NCI-H1048 (cell line): ENCODE results near the gene REV3L.

ENCODE experiments used
- DNase-seq: peaks from one replicate; lab custom pipeline; 2025; lab: John Stamatoyannopoulos, UW

Gene REV3L

DNA sequence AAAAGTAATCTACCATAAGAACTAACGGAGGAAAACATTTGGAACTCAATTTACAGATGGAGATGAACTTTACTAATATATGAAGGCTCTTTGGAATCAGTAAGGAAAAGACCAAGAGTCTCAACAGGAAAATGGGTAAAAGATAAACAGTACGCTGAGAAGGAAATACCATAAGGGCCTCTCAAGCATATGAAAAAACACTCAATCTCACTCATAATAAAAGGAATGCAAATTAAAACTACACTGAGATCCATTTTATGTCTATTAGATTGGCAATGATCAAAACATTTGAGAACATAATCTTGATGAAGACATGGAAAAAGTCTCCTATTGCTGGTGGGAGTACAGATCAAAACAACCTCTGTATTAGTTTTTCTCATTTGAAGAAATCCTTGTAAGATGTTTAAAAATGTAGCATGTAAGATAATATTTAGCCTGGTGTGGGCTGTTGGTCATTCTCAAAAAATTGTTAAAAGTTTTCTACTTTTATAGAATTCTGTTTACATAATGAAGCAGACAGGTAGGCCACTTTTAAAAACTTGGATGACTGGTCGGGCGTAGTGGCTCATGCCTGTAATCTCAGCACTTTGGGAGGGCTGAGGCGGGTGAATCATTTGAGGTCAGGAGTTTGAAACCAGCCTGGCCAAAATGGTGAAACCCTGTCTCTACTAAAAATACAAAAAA lies 14.5 kb downstream of the REV3L start:
- no peak for DNase-seq

DNA sequence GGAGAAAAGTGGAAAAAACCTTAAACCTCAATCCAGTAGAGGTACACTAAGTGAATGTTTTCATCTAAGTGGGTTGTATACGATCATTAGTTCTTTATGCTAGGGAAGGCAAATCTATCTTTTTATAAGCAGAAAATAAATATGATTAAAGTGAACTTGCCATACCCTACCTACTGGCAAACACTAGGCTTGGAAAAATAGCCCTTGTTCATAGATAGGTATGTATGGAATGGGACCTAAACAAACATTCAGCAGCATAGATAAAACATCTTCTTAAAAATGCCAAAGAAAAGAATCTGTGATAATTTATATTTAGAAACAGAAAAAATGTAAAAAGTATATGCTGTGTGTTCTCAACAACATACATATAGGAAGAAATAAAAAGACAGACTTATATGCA lies 18.8 kb downstream of the REV3L start:
- DNase-seq = no peak

DNA sequence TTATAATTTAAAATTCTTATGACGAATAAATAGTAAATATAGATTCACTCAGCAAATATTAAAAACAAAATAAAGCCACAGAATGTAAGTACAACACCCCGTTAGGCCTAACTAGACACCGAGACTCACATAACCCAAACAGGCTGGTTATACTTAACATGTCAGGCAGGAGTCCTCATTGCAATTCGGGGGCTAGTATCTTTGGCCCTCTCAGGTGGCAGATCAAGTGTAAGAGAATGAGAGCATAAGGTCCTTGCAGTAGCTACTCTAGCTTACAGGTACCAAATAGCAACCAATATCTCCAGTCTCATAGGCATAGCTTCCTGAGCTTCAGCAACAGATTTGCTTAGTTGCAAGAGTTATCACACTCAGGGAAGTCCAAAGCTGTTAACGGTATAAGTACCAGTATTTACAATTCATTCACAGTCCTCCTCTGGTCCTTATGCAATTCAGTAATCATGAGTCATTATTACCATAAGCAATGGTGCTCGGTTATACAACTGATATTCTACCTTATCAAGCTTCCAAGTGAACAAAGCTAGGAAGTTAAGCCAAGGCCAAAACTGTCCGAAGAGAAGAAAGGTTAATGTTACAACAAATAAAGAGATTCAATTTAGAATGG lies 20.1 kb downstream of the REV3L start:
- DNase-seq = no peak

DNA sequence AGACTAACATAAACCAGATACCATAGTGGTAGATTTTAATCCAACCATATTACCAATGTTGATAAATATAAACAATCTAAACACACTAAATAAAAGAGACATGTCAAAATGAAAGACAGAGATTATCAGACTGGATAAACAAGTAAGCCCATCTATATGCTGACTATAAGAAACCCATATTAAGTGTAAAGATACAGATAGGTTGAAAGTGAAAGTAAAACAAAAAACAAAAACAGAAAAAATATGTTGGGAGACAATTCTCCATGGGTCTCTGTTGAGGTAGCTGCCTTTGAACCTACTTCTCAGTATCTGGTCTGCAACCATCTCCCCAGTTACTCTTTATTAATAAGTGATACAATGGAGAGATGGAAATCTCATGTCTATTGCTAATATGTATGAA lies 21.2 kb downstream of the REV3L start:
- no peak for DNase-seq

- DNase-seq = no peak
Measured at GRCh38 chr6:111458670-111459232, 24.3 kb downstream of the REV3L start.

- DNase-seq = no peak
Measured at GRCh38 chr6:111456208-111456607, 26.8 kb downstream of the REV3L start.

- DNase-seq = no peak
Measured at GRCh38 chr6:111450636-111451035, 32.4 kb downstream of the REV3L start.

GRCh38 chr6:111450087-111450486 lies 32.9 kb downstream of the REV3L start:
- no peak for DNase-seq

DNA sequence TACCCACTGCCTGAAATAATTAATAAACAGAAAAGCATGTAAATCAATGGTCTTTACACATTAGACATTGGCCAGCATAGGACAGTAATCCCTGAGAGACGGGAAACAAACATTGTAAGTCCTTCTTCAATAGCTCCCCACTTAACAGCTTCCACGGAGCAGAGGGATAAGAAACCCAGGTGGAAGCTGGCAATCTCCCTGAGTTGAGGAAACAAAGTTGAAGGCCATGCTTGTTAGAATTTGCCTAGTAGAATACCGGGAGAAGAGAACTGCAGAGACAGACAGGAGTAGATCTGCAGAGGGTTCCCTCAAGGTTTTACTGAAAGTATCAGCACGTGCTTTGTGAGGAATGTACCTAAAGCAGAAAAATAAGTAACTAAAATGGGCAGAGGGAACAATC lies 33.9 kb downstream of the REV3L start:
- no peak for DNase-seq

- DNase-seq = no peak
Measured at GRCh38 chr6:111447051-111447450, 36.0 kb downstream of the REV3L start.

DNA sequence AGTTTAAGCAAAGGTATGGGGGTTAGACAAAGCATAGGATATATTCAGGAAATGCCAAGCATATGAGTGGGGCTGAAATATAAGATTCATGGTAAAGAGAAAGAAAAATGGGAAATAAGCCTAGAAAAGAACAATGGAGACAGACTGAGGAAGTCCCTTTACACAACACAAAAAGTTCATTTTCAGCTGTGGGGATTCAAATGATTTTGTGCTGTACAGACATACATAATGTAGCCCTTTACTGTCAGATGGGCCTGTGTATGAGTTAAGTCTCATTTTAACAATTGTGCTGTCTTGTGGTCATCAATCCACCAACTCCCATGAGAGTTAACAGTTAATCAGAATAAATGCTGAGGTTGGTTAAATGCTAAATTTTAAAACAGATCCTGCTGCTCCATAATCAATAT lies 37.2 kb downstream of the REV3L start:
- DNase-seq = no peak

- DNase-seq = no peak
Measured at GRCh38 chr6:111444794-111445193, 38.2 kb downstream of the REV3L start.

DNA sequence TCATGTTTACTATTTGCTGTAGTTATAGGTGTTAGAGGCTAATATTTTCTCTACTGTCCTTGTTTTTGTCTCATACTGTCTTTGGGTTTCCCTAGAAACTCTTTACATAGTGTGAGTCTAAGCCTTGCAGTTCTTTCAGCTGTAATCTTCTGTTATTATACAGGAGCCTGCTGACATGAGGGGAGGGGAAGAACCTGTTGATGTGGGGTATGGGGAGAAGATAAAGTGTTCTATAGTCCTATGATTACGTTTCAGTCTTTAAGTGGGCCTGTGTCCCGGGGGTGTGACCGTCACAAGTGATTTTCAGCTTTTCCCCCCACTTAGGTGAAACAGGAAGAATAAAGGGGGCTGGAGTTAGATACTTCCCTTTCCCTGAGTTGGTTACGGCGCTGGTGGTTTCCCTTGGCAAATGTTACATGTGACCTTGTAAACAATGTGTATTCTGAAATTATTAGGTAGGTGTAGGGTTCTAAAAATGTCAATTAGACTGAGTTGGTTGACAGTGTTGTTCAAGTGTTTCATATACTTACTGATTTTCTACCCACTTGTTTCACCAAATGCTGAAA lies 41.3 kb downstream of the REV3L start:
- no peak for DNase-seq

GRCh38 chr6:111439171-111439570 lies 43.8 kb downstream of the REV3L start:
- no peak for DNase-seq

DNA sequence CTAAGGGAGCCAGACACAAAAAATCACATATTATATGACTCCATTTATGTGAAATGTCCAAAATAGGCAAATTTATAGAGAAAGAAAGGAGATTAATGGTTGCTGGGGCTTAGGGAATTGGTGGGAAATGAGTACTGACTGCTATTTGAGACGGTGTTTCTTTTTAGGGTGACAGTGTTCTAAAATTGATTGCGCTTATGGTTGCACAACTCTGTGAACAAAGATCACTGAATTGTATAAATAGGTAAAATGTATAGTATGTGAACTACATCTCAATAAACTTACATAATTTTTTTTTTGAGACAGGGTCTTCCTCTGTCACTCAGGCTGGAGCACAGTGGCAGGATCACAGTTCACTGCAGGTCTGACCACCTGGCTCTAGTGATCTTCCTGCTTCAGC lies 45.4 kb downstream of the REV3L start:
- no peak for DNase-seq

DNA sequence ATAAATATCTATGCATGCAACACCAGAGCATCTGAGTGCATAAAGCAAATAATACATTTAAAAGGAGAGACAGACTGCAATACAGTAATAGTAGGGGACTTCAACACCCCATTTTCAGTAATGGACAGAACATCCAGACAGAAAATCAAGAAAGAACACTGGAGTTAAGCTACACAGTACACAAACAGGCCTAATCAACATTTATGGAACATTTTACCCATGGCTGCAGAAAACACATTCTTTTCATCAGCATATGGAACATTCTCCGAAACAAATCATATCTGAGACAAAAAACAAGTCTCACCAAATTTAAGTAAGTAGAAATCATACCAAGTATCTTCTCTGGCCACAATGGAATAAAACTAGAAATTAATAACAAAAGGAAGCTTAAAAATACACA lies 50.5 kb downstream of the REV3L start:
- no peak for DNase-seq

DNA sequence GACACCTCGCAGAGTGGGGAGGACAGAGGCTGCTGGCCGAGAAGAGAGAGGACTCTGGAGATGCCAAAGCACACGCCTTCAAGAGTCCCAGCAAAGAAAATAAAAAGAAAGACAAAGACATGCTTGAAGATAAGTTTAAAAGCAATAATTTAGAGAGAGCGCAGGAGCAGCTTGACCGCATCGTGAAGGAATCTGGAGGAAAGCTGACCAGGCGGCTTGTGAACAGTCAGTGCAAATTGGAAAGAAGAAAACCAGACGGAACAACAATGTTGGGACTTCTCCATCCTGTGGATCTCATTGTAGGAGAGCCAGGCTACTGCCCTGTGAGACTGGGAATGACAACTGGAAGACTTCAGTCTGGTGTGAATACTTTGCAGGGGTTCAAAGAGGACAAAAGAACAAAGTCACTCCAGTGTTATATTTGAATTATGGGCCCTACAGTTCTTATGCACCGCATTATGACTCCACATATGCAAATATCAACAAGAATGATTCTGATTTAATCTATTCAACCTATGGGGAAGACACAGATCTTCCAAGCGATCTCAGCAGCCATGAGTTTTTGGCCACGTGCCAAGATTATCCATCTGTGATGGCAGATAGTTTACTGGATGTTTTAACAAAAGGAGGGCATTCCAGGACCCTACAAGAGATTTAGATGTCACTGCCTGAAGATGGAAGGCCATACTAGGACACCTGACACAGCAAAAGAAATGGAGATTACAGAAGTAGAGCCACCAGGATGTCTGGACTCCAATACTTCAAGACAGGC lies 52.2 kb downstream of the REV3L start:
- DNase-seq = no peak

DNA sequence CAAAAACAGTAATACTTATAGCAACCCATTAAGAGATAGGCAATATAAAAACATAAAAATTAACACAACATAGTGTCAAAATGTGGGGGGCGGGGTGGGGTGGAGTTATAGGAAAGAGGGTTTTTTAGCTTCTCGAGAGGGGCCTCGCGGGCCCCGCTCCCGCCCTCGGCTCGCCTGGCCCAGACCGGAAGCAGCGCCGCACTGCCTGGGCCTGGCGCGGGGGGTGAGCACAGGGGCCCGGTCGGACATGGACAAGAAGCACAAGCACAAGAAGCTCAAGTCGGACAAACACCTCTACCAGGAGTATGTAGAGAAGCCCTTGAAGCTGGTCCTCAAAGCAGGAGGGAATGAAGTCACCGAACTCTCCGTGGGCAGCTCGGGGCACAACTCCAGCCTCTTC lies 53.4 kb downstream of the REV3L start:
- DNase-seq = no peak

DNA sequence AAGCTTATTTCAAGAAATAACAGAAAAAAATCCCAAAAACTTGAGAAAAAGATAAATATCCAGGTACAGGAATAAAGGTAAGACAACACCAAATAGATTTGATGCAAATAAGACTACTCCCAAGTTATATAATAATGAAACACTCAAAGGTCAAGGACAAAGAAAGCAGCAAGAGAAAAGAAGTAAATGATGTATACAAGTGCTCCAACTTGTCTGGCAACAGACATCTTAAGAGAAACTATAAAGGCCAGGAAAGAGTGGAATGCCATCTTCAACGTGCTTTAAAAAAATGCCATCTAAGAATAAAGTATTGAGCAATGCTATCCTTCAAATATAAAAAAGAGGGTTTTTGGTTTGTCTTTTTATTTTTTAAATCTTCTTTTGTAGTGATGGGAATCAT lies 54.2 kb downstream of the REV3L start:
- DNase-seq = no peak

DNA sequence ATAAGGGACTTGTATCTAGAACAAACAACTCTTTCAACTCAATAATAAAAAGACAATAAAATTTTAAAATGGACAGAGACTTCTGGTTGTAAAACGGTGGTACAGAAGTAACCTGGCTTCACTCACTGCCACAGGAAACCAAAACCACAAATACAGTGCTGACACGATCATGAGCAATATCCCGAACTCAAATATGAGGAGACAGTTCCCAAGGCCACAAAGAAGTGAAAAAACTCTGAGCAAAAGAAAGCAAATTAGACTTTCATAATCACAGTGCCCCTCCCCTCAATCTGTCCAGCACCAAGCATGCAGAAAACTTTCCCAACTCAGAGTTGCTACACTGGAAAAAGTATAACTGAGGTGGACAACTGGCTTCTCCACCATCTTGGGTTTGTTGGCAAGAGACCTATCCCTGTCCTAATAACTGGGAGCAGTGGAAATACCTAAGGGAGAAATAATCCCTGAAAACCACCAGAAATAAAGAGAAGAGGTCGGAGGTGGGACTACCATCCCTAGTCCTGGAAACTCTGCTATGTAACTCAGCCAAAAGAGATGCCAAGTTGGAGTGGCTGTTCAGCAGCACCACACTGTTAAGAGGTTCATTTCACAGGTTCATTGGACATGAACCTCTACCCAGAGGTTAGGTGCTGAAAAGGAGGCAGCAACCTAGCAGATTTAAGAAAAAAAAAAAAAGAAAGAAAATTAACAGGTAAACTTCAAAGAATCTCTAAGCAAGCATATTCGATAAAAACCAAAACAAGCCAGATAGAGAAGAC lies 55.5 kb downstream of the REV3L start:
- no peak for DNase-seq

GRCh38 chr6:111423960-111424846 lies 58.8 kb downstream of the REV3L start:
- DNase-seq = no peak
